Nephron (organoid): ENCODE results near the gene SCN4A.

Experiments
- H3K27ac Mint-ChIP-seq, 3 experiments: 2 replicates each; pipeline ENCODE4 v1.8.0; 2020; ENCODE audit warnings: mixed read lengths in 3 of 3, mild to moderate bottlenecking in 2 of 3, moderate library complexity in 1 of 3
- H3K27me3 Mint-ChIP-seq: 2 replicates; pipeline ENCODE4 v1.8.0; 2021; ENCODE audit warnings: low read depth, mild to moderate bottlenecking, moderate library complexity, mixed read lengths
- H3K36me3 Mint-ChIP-seq: 2 replicates; pipeline ENCODE4 v1.8.0; 2020; ENCODE audit warnings: low read depth, mixed read lengths
- H3K4me1 Mint-ChIP-seq: 2 replicates; pipeline ENCODE4 v1.8.0; 2020; ENCODE audit warnings: mixed read lengths
- H3K4me3 Mint-ChIP-seq, 3 experiments: 2 replicates each; pipeline ENCODE4 v1.8.0; 2020; ENCODE audit warnings: mild to moderate bottlenecking in 3 of 3, mixed read lengths in 3 of 3, moderate library complexity in 2 of 3
- H3K9me3 Mint-ChIP-seq: 2 replicates; pipeline ENCODE4 v1.8.0; 2020; ENCODE audit warnings: mixed read lengths
- CTCF ChIP-seq, 3 experiments: fragments of 200-600 bp; sonication (generic); IDR thresholded peaks; one replicate each; pipeline ENCODE4 v1.5.0; 2021; ENCODE audit warnings: antibody characterized with exemption in 3 of 3; ENCODE audit not compliant: unreplicated experiment in 3 of 3

SCN4A gene

DNA sequence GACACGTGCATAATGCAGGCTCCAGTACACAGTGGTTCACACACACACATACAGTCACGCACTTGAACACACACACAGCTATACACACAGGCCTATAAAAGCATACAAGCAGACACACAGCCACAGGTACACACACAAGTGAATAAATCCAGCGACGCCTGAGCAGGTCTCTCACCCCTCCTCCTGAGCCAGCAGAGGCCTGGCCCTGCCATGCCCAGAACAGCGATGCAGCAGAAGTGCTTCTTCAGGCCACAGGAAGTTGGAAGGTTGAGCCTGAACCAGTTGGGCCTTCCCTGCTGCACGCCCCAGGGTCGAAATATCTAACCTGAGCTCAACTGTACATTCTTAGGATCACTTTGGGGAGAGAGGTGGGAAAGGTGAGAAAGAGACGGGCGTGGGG lies 33.3 kb downstream of the SCN4A start:
- Mint-ChIP-seq H3K27me3 (peaks cover 8% of the 10 kb centered on the region), H3K9me3 (no peaks in the 10 kb centered on the region), H3K36me3 (no peaks in the 10 kb centered on the region), H3K27ac (peak overlapping the region; percentile 51 to 59 (median 56)), H3K4me3 (no peak overlapping the region), H3K4me1 (peaks cover 18% of the 10 kb centered on the region)
- TF ChIP-seq CTCF (IDR thresholded peaks at IDR 0.05; ENCODE audit: unreplicated experiment in 3 of 3) = no peak

- H3K4me1 Mint-ChIP-seq = peaks cover 18% of the 10 kb centered on the region
- H3K27ac Mint-ChIP-seq = no peak overlapping the region
- no peaks in the 10 kb centered on the region for H3K9me3 Mint-ChIP-seq
These were observed 34.8 kb downstream of the SCN4A start for GRCh38 chr17:63937920-63938319.

GRCh38 chr17:63937319-63937718 lies 35.4 kb downstream of the SCN4A start:
- H3K4me1 Mint-ChIP-seq = peaks cover 18% of the 10 kb centered on the region
- TF ChIP-seq CTCF (IDR thresholded peaks at IDR 0.05; ENCODE audit: unreplicated experiment in 3 of 3) = no peak
- H3K36me3 Mint-ChIP-seq = no peaks in the 10 kb centered on the region
- no peak overlapping the region for H3K27ac Mint-ChIP-seq
- peaks cover 8% of the 10 kb centered on the region for H3K27me3 Mint-ChIP-seq
- no peak overlapping the region for H3K4me3 Mint-ChIP-seq
- no peaks in the 10 kb centered on the region for H3K9me3 Mint-ChIP-seq

More at GRCh38 chr17:63937920-63938319, 34.8 kb downstream of the SCN4A start:
- Mint-ChIP-seq H3K27me3 (peaks cover 8% of the 10 kb centered on the region), H3K4me3 (no peak overlapping the region), H3K36me3 (no peaks in the 10 kb centered on the region)
- no peak for TF ChIP-seq CTCF (IDR thresholded peaks at IDR 0.05; ENCODE audit: unreplicated experiment in 3 of 3)

DNA sequence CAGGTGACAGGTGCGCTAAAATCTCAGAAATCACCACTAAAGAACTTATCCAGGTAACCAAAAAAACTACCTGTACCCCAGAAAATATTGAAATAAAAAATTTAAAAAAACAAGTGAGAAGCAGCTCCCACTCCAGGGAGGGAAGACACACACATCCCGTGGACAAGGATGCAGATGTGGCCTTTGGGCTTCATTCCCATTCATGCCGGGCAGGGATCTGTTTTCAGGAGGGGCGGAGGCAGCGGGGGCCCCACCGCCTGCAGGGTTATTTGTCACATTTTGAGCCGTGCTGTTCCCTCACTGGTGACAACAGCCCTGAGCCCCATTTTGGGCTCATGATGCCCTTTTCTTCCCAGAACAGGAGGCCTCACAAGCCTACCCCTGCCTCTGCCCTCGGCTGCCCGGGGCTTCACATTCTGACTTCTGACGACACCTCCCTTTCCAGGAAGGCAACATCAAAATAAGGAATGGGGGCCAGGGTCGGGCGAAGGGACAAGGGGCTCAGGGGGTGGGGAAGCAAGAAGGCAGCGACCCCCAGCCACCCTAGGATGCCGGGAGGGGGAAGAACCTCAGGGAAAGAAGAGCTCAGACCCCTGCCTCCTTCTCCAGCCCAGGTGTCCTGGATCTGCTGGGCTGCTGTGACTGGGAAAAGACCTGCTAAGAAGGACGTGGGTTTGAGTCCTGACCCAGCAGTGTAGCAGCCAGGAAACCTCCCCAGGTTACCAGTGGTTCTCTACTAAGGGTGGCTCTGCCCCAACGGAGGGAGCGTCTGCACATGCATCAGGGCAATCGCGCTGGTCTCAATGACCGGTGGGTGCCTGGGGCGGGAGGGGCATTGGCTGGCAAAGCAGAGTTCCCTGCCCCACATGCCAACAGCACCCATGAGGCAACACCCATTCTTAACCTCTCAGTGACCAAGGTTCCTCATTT lies 38.3 kb downstream of the SCN4A start:
- no peaks in the 10 kb centered on the region for H3K9me3 Mint-ChIP-seq
- no peak overlapping the region for H3K4me3 Mint-ChIP-seq
- no peak for TF ChIP-seq CTCF (IDR thresholded peaks at IDR 0.05; ENCODE audit: unreplicated experiment in 3 of 3)
- peaks cover 8% of the 10 kb centered on the region for H3K27me3 Mint-ChIP-seq
- no peaks in the 10 kb centered on the region for H3K36me3 Mint-ChIP-seq
- peaks cover 15% of the 10 kb centered on the region for H3K4me1 Mint-ChIP-seq
- no peak overlapping the region for H3K27ac Mint-ChIP-seq

GRCh38 chr17:63933598-63933997 lies 39.1 kb downstream of the SCN4A start:
- Mint-ChIP-seq H3K27me3 (no peaks in the 10 kb centered on the region), H3K27ac (peak overlapping the region in 1 of 3 experiments; percentile 33), H3K4me1 (peaks cover 8% of the 10 kb centered on the region), H3K9me3 (no peaks in the 10 kb centered on the region), H3K36me3 (no peaks in the 10 kb centered on the region), H3K4me3 (no peak overlapping the region)
- no peak for TF ChIP-seq CTCF (IDR thresholded peaks at IDR 0.05; ENCODE audit: unreplicated experiment in 3 of 3)

- no peak for TF ChIP-seq CTCF (IDR thresholded peaks at IDR 0.05; ENCODE audit: unreplicated experiment in 3 of 3)
These were observed 40.0 kb downstream of the SCN4A start for GRCh38 chr17:63932721-63933120.

More at GRCh38 chr17:63932721-63933120, 40.0 kb downstream of the SCN4A start:
- no peaks in the 10 kb centered on the region for H3K4me1 Mint-ChIP-seq
- H3K9me3 Mint-ChIP-seq = no peaks in the 10 kb centered on the region
- no peak overlapping the region for H3K4me3 Mint-ChIP-seq
- no peaks in the 10 kb centered on the region for H3K27me3 Mint-ChIP-seq
- H3K27ac Mint-ChIP-seq = no peak overlapping the region
- H3K36me3 Mint-ChIP-seq = no peaks in the 10 kb centered on the region
